Right kidney (tissue), 1 donor: ENCODE results near the gene NIFK.
A peak's percentile ranks its signal among the peaks of the same experiment; 100 is the strongest.
"Not testable (repeated sequence)": the region's sequence is repeated elsewhere in the genome, so short reads cannot be mapped to it uniquely, and the experiment has no call there.

Experiments
- DNase-seq: peaks from one replicate; pipeline ENCODE4 v3.0.0-alpha.2; 2016

The NIFK gene

GRCh38 chr2:121736140-121736461, 574 bp downstream of the NIFK start:
- no peak for DNase-seq

DNA sequence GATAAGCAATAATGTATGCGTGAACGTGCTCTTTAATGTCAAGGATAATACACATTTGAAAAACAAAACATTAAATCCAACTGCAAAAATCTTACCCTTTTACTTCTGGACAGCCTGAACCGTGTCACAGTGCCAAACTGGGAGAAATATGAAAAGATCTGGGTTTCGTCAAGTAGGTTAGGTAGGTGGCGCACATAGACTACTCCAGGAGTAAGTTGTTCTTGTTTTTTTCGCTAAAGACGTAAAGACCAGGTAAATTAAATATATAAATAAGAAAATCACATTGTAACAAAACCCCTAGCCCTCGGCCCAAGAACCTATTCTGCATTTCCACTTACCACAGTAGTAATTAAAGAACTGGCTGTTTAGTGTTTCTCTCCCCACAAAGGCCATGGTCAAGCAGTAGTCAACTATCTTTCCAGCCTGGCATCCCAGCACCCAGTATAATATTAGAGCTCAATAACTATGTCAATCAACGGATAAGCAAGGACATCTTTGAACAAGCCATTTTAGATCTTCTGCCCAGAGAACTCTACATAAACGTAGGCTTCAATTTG, 1.1 kb downstream of the NIFK start:
- no peak for DNase-seq

GRCh38 chr2:121734544-121734943, 2.1 kb downstream of the NIFK start:
- DNase-seq = not testable (repeated sequence)

- DNase-seq = no peak
Observed at GRCh38 chr2:121731366-121731765, 5.3 kb downstream of the NIFK start.

DNA sequence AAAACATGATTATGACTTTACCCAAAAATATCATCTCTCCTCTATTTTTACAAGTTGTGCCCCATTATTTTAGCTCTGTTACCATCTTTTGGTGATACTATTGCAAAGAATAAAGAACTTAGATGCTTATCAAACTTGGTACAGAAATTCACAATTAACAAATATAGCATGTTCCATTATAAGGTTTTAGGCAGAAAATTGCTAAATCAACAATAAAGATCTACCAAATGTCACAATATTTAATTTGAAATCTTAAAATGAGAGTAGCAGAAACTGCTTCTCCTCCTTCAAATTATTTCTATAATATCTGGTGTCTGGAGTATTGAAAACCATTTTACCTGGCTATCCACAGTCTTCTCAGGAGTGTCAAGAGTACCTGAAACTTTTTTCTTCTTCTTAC, 8.7 kb downstream of the NIFK start:
- no peak for DNase-seq

GRCh38 chr2:121727332-121727731, 9.3 kb downstream of the NIFK start:
- no peak for DNase-seq

- no peak for DNase-seq
Observed at GRCh38 chr2:121723316-121723715, 13.4 kb downstream of the NIFK start.

DNA sequence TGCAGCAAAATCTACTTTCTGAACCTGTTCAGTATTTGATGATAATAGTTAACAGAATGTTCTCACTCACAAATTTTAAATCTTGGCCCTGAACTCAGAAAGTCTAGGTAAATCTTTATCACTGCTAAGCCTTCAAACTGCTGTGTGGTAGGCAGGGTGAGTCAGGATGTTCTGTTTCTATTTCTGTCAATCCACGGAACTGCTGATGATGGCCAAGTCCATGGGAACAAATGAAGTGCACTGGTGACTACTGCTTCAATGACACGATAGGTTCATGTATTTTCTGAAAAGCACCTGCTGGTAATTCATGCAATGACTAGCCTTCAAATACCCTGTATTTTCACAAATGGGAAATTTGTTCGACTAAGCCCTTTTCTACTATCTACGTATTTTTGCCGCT, 14.2 kb downstream of the NIFK start:
- DNase-seq = no peak

DNA sequence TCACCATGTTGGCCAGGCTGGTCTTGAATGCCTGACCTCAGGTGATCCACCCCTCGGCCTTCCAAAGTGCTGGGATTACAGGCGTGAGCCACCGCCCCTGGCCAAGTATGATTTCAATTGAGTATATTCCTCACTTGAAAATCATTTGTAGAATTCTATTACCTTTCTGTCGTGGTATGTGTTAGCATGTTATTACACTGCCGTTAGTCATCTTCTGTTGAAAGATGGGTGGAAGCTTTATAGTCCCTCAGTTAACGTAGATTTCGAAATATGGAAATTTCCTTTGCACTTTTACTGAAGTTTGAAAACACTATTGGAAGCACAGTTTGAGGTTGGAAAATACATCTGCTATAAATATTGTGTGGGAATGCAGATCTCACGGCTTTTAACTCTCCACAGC, 14.7 kb downstream of the NIFK start:
- DNase-seq = no peak

DNA sequence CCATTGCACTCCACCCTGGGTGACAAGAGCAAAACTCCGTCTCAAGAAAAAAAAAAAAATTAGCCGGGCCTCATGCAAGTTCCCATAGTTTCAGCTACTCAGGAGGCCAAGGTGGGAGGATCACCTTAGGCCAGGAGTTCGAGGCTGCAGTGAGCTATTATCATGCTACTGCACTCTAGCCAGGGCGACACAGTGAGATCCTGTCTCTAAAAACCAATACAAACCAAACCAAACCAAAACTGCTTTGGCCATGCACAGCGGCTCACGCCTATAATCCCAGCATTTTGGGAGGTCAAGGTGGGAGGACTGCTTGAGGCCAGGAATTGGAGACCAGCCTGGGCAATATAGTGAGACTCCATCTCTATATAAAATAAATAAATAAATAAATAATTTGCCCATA, 19.1 kb downstream of the NIFK start:
- DNase-seq = no peak

DNA sequence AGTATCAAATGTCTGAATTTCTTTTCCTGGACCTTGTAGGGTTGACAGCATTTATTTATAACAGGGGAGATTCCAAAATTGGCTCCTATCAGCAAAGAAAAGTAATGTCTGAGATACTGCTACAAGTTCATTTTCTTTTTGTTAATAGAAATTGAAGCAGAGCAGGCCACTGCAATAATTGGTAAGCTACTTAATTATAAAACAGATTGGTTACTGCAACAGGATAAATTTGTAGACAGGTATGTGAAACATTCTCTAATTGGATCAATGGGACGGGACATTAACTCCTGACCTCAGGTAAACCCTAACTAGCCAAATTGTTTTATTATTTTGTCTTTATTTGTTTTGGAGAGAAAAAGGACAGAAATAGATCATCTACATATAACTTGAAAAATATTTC, 20.5 kb downstream of the NIFK start:
- DNase-seq = no peak

- DNase-seq = not testable (repeated sequence)
Observed at GRCh38 chr2:121711481-121711880, 25.2 kb downstream of the NIFK start.

DNA sequence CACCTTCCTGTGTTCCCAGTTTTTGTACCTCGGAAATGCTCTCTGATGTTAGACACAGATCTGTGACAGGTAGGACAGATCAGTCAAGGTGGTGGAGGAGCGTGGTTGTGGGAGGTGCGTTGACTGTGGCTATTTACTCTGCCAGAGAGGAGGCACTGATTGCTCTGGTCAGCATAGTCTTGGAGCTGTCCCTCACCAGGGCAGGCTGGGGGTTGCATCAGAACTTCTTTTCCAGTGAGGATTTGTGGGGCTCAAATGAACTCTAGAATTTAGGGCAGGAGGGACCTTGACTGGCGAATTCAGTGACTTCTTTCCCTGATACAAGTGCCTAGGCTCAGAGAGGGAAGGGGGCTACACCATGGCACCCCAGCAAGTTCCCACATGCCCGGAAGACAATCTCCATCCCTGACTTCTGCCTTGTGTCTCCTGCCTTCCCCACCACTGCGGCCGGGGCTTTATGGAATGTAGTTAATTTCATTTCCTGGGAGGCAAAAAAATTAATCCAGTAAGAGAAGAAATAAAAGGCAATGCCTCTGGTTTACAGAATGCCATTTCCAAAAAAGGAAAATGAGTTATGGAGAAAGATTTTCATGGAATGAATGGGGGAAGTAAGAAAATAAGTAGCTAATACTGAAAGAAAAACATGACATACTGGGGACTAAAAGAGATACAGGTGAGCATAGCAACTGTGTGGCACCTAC, 26.1 kb downstream of the NIFK start:
- DNase-seq = no peak

DNA sequence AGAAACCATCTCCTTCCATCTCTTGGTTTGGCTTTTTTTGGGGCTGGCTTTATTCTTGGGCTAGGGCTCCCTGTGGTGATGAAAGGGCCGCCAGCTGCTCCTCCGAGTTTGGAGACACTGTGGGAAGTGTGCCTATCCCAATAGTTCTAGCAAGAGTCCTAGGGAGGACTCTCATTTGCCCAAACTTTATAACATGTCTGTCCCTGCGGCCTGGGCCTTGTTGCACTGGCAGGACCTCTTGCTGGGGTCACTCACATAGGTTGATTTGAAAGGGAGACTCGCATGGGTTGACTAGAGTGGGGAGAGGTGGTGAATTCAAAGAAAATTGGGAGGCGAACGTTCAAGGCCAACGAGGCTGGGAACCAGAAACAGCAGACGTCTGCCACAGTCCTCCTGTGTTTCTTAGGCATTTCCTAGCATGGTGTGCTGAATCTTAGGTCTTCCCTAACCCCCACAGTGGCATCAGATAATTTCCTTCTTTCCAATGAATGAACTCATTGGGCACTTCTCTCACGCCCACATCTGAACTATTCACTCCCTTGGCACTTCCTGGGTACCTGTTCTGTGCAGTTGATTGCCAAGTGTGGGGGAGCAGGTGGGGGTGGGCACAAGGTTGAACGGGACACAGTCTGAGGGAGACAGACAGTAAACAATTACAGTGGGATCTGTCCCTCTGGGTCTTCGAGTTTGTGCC, 26.8 kb downstream of the NIFK start:
- no peak for DNase-seq

- DNase-seq = no peak
Observed at GRCh38 chr2:121707920-121708361, 28.7 kb downstream of the NIFK start.

GRCh38 chr2:121707344-121707919, 29.2 kb downstream of the NIFK start:
- DNase-seq = peak; percentile 58

GRCh38 chr2:121705958-121706357, 30.7 kb downstream of the NIFK start:
- DNase-seq = no peak

DNA sequence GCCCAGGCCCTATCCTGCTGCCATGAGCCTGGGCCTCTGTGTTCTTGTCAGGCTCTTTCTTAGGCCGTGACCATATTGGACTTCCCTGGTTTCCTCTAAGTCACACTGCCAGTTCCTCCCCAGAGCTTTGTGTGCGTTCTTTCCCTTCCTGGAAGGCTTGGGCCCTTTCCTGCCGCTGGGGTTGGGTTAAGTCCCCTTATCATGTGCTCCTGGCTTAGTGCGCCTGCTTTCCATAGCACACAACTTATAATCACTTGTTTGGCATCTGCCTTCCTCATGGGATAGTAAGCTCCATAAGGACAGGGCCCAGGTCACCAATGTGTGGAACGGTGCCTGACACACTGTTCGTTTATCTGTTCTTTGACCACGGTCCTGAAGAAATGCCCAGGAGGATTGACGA, 31.3 kb downstream of the NIFK start:
- DNase-seq = no peak

GRCh38 chr2:121701761-121702160, 34.9 kb downstream of the NIFK start:
- DNase-seq = not testable (repeated sequence)

GRCh38 chr2:121699421-121700333, 37.0 kb downstream of the NIFK start:
- DNase-seq = no peak

GRCh38 chr2:121698318-121698930, 38.3 kb downstream of the NIFK start:
- no peak for DNase-seq

DNA sequence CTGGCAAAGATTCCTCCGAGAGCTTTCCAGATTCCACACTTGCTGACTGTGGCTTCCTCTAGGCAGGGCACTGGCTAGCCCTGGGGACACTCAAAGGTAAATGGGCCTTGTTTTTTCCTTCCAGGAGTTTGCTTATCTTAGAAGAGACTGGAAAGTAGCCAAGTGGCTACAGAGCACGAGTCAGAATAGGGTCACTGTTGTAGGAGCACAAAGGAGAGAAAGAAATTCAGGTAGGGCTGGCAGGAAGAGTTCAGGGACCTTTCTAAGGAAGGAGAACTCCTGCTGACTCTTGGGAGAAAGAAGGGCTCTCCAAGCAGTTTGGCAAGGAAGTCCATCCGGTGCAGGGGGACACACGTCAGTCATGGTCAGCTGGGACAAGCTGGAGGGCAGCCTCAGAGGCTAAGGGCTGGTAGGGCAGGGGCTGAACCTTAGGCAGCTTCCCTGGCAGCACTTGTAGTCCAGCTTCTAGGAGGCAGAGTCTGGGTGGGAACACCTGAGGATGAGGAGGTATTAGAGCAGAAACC, 39.5 kb downstream of the NIFK start:
- no peak for DNase-seq
